GM12872 (cell line): ENCODE results near the gene NTNG1.

ENCODE experiments used
- TF ChIP-seq, protein P1 (sequence below): IDR thresholded peaks from 3 replicates; pipeline ENCODE4 v1.5.1; 2011; ENCODE audit warnings: low read depth, mild to moderate bottlenecking, low read length, moderate library complexity; ENCODE audit not compliant: insufficient read depth

Gene NTNG1

GRCh38 chr1:107231291-107231690 is 90.5 kb downstream of the NTNG1 start:
- TF ChIP-seq, protein P1, sequence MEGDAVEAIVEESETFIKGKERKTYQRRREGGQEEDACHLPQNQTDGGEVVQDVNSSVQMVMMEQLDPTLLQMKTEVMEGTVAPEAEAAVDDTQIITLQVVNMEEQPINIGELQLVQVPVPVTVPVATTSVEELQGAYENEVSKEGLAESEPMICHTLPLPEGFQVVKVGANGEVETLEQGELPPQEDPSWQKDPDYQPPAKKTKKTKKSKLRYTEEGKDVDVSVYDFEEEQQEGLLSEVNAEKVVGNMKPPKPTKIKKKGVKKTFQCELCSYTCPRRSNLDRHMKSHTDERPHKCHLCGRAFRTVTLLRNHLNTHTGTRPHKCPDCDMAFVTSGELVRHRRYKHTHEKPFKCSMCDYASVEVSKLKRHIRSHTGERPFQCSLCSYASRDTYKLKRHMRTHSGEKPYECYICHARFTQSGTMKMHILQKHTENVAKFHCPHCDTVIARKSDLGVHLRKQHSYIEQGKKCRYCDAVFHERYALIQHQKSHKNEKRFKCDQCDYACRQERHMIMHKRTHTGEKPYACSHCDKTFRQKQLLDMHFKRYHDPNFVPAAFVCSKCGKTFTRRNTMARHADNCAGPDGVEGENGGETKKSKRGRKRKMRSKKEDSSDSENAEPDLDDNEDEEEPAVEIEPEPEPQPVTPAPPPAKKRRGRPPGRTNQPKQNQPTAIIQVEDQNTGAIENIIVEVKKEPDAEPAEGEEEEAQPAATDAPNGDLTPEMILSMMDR = no peak

GRCh38 chr1:107232426-107232825 is 91.6 kb downstream of the NTNG1 start:
- TF ChIP-seq, protein P1 = no peak

- TF ChIP-seq, protein P1 = no peak
Observed at GRCh38 chr1:107243461-107243860, 102.6 kb downstream of the NTNG1 start.

- TF ChIP-seq, protein P1 = no peak
Observed at GRCh38 chr1:107244709-107245500, 104.1 kb downstream of the NTNG1 start.

DNA sequence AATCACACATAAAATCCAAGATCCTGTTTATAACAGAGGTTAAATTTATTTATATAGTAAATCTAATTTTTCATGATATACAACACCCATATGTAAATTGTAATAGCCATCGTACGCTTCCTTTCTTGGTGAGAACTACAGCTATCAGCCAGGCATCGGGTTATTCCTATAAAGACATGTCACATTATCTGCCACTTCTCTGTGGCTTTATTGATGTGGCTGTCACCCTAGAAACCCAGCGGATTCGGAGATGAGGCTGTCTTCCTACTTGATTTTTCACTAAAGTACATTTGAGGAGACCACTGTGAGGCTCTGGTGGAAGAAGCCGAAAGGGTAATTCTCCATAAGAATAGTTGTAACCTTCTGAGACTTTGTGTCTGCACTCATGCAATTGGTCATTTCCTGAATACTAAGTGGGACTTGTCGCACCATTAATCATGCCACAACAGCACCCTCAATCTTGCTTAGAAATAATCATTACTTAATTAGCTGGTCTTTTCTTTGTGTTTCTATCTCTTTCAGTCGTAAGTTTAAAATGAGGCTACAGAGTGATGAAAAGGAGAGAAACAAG is 106.0 kb downstream of the NTNG1 start:
- TF ChIP-seq, protein P1 = no peak

DNA sequence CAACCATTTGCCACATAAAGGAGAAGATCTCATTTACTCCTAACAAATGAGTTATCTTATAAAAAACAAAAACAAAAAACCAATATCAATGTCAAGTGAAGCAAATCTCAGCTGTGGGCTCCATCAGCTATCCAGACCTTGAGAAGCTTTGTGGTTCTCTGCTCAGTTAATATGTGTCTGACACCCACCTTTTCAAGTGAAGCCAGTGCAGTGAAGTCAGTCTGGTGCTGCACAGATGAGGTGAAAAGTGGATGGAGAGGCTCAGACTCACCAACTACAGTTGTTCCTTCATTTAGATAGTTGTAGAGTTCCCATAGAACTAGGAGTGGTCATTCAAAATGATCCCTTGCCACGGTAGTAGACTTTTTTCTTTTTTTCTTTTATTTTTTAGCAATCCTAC is 106.8 kb downstream of the NTNG1 start:
- TF ChIP-seq, protein P1 = no peak

DNA sequence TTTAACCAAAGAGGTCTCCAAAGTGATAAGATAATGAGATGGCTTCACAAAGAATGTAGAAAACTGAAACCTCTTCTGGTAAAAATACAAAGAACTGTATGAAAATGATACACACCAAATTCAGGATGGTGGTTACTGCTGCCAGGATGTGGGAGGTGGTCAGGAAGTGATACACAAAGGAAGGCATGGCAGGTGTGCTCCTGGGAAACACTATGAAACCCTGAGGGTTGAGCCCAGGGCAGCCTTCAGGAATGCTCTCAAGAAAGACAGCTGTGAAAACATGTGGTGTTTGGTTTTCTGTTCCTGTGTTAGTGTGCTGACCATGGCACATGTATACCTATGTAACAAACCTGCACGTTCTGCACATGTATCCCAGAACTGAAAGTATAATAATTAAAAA is 109.3 kb downstream of the NTNG1 start:
- TF ChIP-seq, protein P1 = no peak
